Heart left ventricle (tissue), 16 donors: Measurements from ENCODE around the gene BICD2. TPM values are rescaled to one million over a fixed set of nuclear protein-coding genes. Genes with fewer than 3 reads are reported as not detected.
"Not testable (repeated sequence)": the region's sequence is repeated elsewhere in the genome, so short reads cannot be mapped to it uniquely, and the experiment has no call there.

ENCODE experiments used
- ATAC-seq, 4 donors: fragments of 200-7000 bp; cut with Tn5 transposase; one replicate each; pipeline ENCODE4 v1.9.1; 2020 to 2022; ENCODE audit warnings: moderate library complexity in 4 of 4, mild to moderate bottlenecking in 3 of 4, moderate number of reproducible peaks in 1 of 4
- DNase-seq, 5 donors: peaks; one replicate each; pipeline ENCODE4 v3.0.0-alpha.2; 2020
- H3K27ac ChIP-seq, 12 donors: fragments of 200-600 bp; sonication (generic) in 4 of 12; one replicate each; pipeline versions ENCODE4 v1.5.0 to v1.8.0; 2016 to 2022; ENCODE audit warnings: mild to moderate bottlenecking in 2 of 12
- H3K27me3 ChIP-seq, 9 donors: fragments of 200-600 bp; sonication (generic) in 2 of 9; one replicate each; pipeline versions ENCODE4 v1.5.1 to v1.8.0; 2016 to 2022; ENCODE audit warnings: mild to moderate bottlenecking in 3 of 9
- H3K36me3 ChIP-seq, 9 donors: fragments of 200-600 bp; sonication (generic) in 2 of 9; one replicate each; pipeline versions ENCODE4 v1.5.0 to v1.8.0; 2018 to 2022; ENCODE audit warnings: mild to moderate bottlenecking in 2 of 9
- H3K4me1 ChIP-seq, 12 donors: fragments of 200-600 bp; sonication (generic) in 4 of 12; one replicate each; pipeline versions ENCODE4 v1.5.0 to v1.8.0; 2016 to 2022; ENCODE audit warnings: mild to moderate bottlenecking in 3 of 12
- H3K4me3 ChIP-seq, 12 donors: fragments of 200-600 bp; sonication (generic) in 4 of 12; one replicate each; pipeline versions ENCODE4 v1.5.0 to v1.8.0; 2017 to 2022; ENCODE audit warnings: mild to moderate bottlenecking in 9 of 12, moderate library complexity in 4 of 12
- H3K9me3 ChIP-seq, 12 donors: fragments of 200-600 bp; sonication (generic) in 4 of 12; one replicate each; pipeline versions ENCODE4 v1.5.0 to v1.8.0; 2016 to 2022; ENCODE audit warnings: mild to moderate bottlenecking in 1 of 12
- CTCF ChIP-seq, 12 donors: fragments of 200-600 bp; sonication (generic) in 4 of 12; IDR thresholded peaks; one replicate each; pipeline versions ENCODE4 v1.5.0 to v1.8.0; 2018 to 2022; ENCODE audit warnings: antibody characterized with exemption in 12 of 12, mild to moderate bottlenecking in 5 of 12
- POLR2A ChIP-seq, 2 donors: fragments of 450-650 bp; IDR thresholded peaks; one replicate each; pipeline ENCODE4 v1.6.1; 2017; ENCODE audit warnings: antibody characterized with exemption in 2 of 2, mild to moderate bottlenecking in 2 of 2, moderate library complexity in 2 of 2
- WGBS, 4 donors: extraction: QIAGEN DNeasy Blood & Tissue Kit in 2 of 4; methylation state at CpG; one replicate each; pipeline versions ENCODE4 v1.1.5 to v1.1.7; 2013 to 2018; 5-methylcytosine and 5-hydroxymethylcytosine counted together
- intact Hi-C, 10 donors: fragments of 100-400 bp; cut with DNase I; formaldehyde crosslinking; loops; one replicate each; pipeline versions ENCODE4 v1.11.1 to v1.14.2; 2022
- polyA plus RNA-seq, 2 donors: library from polyadenylated mRNA; stranded (reverse); fragments of 200-250 nt; gene quantifications; one replicate each; pipeline ENCODE4 v1.2.3, GENCODE V29; 2013
- total RNA-seq, 9 donors: library from RNA; depleted of rRNA in 2 of 9; stranded (reverse); fragments of >200 nt in 2 of 9; fragmentation: NEBNext Ultra II Directional in 3 of 9; extraction: Animal tissue kit (Norgen Biotek cat#: 25700) in 3 of 9; gene quantifications; one replicate each; pipeline versions ENCODE4 v1.1.0 to v1.2.4, GENCODE V29; 2016 to 2023
- donor health status: ischemic (EF 13 %, LVEDD 7.1; RV severe dilation, severe dysfunction).
- donor health status: healthy with polysubstance abuse.
- donor health status: DM: no; HTN: yes; CAD: no.
- donor health status: DM: no; HTN: no; CAD: no.
- donor health status: ischemic (EF 25% LVEDD 6.9; RV normal size, moderate dysfunction).
- donor health status: ischemic (EF 25% LVEDD 5.7; RV mildly dilated, moderate dysfunction).
- donor health status: healthy.
- donor health status: DM: yes; HTN: yes; CAD: no.
- donor health status: ischemic (EF 35%, LVEDD 5.7; RV mildly dilated, moderate dysfunction).
- donor health status: nonischemic (EF 11% LVEDD 7.7; RV severe dilation, severe dysfunction).
- donor health status: DM: yes; HTN: yes; CAD: no.
- donor health status: PGD.
- donor health status: ischemic (EF 29% LVEDD 5.4; RV normal size, mild dysfunction).
- donor health status: nonischemic (EF 23%, LVEDD 6.1; RV moderate dilation, normal function).

BICD2 gene
- total and polyA plus RNA-seq, 11 donors: 17.6 to 56.7 (median 35.9) TPM

DNA sequence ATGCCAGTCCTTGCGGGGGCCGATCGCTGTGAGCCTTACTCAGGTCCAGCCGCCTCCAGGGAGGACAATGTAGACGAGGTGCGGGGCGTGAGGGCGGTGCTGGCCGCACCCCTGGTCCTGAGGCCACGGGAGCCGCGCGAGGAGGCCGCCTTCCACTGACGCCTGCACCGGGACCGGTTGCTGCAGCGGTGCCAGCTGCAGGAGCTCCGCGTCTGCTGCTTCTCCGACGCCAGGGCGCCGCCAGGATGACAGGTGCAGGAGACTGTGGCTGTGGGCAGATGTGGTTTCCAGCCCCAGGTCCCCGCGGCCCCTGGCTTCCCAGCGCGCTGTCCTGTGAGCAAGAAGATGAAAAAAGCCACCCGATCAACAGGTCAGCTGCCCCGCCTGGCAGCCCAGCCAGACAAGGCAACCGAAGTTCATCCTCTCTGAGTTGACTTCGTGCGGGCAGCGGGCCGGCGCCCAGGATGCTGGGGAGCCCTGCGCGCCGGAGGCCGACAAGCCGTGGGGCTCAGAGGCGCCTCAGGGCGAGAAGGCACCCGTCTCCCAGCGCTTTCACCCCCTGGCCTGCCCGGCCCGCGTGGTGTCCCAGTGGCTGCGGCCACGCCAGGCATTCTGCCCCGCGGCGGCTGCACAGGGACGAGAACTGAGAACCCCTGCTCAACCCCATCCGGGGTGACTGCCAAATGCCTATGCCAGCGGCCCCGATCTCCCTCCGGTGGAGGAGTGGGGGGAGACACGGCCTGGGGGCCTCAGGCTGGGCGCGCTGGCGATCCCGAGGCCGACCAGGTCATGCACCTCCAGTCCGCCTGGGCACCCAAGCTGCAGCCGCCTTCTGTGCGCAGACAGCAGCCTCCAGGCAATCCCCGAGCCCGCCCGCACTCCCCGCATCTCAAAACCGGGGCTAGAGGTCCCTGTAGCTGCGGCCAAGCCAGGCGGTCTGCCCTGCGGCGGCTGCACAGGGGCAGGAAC lies 43.4 kb upstream of the BICD2 start:
- peak in 1 of 5 donors; percentile 66 for DNase-seq
- intact Hi-C loops: no loop called here
- H3K36me3 ChIP-seq: no peaks in the 10 kb centered on the region
- H3K27me3 ChIP-seq: peaks cover 49 to 98% (median 72%) of the 10 kb centered on the region in 9 donors
- TF ChIP-seq POLR2A (IDR thresholded peaks at IDR 0.05) (no peak), CTCF (IDR thresholded peaks at IDR 0.05) (no peak)
- peak overlapping the region in 6 of 12 donors; percentile 19 to 47 (median 27) for H3K4me3 ChIP-seq
- WGBS, 4 donors: 4 to 9% (median 4%) methylated on average over 35 to 76 of the region's 76 CpGs
- no peaks in the 10 kb centered on the region for H3K9me3 ChIP-seq
- peak in 3 of 4 donors; percentile 12 to 22 (median 21) for ATAC-seq
- no peak overlapping the region for H3K27ac ChIP-seq
- peaks cover 0 to 30% (median 22%) of the 10 kb centered on the region in 12 donors for H3K4me1 ChIP-seq

GRCh38 chr9:92807031-92807756 lies 42.6 kb upstream of the BICD2 start:
- WGBS, 4 donors: 12 to 20% (median 14%) methylated on average over 34 to 44 of the region's 44 CpGs
- Histone ChIP-seq H3K27ac (no peak overlapping the region), H3K4me3 (peak overlapping the region in 1 of 12 donors; percentile 19), H3K9me3 (no peaks in the 10 kb centered on the region), H3K4me1 (peaks cover 0 to 30% (median 22%) of the 10 kb centered on the region in 12 donors), H3K27me3 (peaks cover 45 to 89% (median 66%) of the 10 kb centered on the region in 9 donors), H3K36me3 (no peaks in the 10 kb centered on the region)
- no peak for TF ChIP-seq CTCF (IDR thresholded peaks at IDR 0.05)
- no peak for TF ChIP-seq POLR2A (IDR thresholded peaks at IDR 0.05)
- intact Hi-C loops: no loop called here
- ATAC-seq: peak in 1 of 4 donors; percentile 6
- no peak for DNase-seq

DNA sequence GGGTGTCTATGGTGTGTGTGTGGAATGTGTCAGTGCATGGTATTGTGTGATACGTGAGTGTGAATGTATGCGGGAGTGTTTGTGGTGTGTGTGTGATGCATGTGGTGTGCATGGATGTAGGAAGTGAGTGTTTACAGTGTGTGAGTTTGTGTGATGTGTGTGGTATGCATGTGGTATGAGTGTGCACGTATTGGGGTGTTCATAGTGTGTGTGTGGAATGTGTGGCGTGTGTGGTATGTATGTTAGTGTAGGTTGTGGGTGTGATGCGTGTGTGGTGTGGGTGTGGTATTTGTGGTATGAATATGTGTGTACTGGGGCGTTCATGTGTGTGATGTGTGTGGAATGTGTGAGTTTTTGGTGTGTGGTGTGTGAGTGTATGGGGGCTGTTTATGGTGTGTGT lies 40.1 kb upstream of the BICD2 start:
- H3K36me3 ChIP-seq: no peaks in the 10 kb centered on the region
- H3K4me1 ChIP-seq: peaks cover 0 to 27% (median 21%) of the 10 kb centered on the region in 12 donors
- DNase-seq (no peak), ATAC-seq (no peak)
- no peak overlapping the region for H3K4me3 ChIP-seq
- peaks cover 29 to 65% (median 44%) of the 10 kb centered on the region in 9 donors for H3K27me3 ChIP-seq
- H3K27ac ChIP-seq: no peak overlapping the region
- no peaks in the 10 kb centered on the region for H3K9me3 ChIP-seq
- no peak for TF ChIP-seq CTCF (IDR thresholded peaks at IDR 0.05)
- TF ChIP-seq POLR2A (IDR thresholded peaks at IDR 0.05): no peak
- 78 to 87% (median 84%) methylated on average over 6 of the region's 6 CpGs for WGBS, 4 donors
- intact Hi-C loops: no loop called here

GRCh38 chr9:92798358-92798757 lies 33.7 kb upstream of the BICD2 start:
- DNase-seq: no peak
- H3K27me3 ChIP-seq: peaks cover 0 to 26% (median 9%) of the 10 kb centered on the region in 9 donors
- no peak overlapping the region for H3K4me3 ChIP-seq
- no peak for TF ChIP-seq CTCF (IDR thresholded peaks at IDR 0.05)
- TF ChIP-seq POLR2A (IDR thresholded peaks at IDR 0.05): no peak
- no peaks in the 10 kb centered on the region for H3K9me3 ChIP-seq
- no peaks in the 10 kb centered on the region for H3K36me3 ChIP-seq
- no peak for ATAC-seq
- no peak overlapping the region for H3K27ac ChIP-seq
- 89 to 92% (median 92%) methylated on average over 11 of the region's 11 CpGs for WGBS, 4 donors
- intact Hi-C loops: loop anchor here in 2 of 10 donors (10.0 kb wide), 2 partner anchors 454 to 654 kb away; no protein-coding TSS in a partner anchor
- no peaks in the 10 kb centered on the region for H3K4me1 ChIP-seq

DNA sequence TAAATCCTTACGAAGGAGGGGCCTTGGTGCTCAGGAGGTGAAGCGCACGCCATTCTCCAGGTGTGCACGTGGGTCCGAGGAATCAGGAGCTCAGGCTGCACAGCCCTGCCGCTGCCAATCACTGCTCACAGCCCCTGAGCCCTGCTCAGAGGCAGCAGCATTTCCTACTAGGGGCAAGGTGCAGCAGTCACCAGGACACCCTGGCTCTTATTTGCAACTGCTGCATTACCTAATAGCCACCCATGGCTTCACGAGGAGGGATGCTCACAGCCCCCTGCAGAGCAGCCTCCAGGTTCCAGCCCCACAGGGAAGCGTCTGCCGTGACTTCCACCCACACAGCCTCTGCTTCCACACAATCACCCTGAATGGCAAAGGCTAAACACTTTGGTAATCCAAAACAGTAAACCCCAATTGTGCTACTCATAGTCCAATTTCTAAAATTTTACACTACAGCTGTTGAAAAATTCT lies 31.7 kb upstream of the BICD2 start:
- not testable (repeated sequence) for H3K36me3 ChIP-seq, H3K9me3 ChIP-seq, H3K4me1 ChIP-seq, DNase-seq, ATAC-seq, H3K27ac ChIP-seq, H3K4me3 ChIP-seq
- intact Hi-C loops: loop anchor here in 2 of 10 donors (10.0 kb wide), 2 partner anchors 452 to 652 kb away; no protein-coding TSS in a partner anchor
- H3K27me3 ChIP-seq: peaks cover 0 to 25% (median 9%) of the 10 kb centered on the region in 9 donors
- WGBS, 4 donors: 46 to 59% (median 57%) methylated on average over 8 to 9 of the region's 9 CpGs
